HG02763 (cell line): ENCODE data around the gene WDR90.
"Not testable (repeated sequence)": the region's sequence is repeated elsewhere in the genome, so short reads cannot be mapped to it uniquely, and the experiment has no call there.

Experiments
- ATAC-seq: cut with Tn5 transposase; IDR thresholded peaks from one replicate; pipeline ENCODE4 v1.9.1; 2021; ENCODE audit warnings: mild to moderate bottlenecking, moderate library complexity; ENCODE audit not compliant: unreplicated experiment

The WDR90 gene

DNA sequence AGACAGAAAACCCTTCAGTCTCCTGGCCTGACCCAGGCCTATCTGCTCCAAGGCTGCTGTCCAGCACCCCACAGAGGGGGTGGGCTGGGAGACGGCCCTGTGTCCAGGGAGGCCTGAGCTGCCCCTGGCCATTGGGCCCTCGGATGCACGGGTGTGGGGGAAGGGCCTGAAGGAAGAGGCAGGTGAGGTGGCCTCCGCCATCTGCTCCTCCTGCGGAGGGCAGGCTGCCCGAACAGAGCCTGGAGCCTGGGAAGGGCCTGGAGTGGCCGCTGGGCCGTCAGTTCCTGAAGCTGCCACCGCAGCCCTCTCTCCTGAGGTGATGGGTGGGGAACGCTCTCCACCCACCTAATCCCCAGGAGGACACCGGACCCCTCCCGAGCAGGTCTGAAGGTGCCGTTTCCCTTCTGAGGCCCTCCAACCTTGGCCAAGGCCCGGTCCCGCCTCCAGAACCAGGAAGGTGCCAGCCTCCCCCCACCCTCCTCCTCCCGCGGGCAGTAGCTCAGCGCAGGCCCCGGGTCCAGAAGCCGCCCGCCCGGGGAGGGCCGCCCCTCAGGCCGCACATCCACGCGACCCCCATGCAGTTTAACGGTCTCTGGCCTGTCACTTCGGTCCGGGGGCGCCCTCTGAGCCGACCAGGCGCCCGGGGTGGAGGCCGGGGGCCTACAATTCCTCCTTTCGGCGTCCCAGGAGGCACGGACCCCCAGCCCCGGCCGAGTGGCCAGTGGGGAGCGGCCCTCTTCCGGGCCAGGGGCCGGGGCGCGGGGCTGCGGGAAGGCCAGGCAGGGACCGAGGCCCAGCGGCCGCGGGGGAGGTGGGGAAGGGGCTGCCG lies 55.6 kb downstream of the WDR90 start:
- no peak for ATAC-seq

DNA sequence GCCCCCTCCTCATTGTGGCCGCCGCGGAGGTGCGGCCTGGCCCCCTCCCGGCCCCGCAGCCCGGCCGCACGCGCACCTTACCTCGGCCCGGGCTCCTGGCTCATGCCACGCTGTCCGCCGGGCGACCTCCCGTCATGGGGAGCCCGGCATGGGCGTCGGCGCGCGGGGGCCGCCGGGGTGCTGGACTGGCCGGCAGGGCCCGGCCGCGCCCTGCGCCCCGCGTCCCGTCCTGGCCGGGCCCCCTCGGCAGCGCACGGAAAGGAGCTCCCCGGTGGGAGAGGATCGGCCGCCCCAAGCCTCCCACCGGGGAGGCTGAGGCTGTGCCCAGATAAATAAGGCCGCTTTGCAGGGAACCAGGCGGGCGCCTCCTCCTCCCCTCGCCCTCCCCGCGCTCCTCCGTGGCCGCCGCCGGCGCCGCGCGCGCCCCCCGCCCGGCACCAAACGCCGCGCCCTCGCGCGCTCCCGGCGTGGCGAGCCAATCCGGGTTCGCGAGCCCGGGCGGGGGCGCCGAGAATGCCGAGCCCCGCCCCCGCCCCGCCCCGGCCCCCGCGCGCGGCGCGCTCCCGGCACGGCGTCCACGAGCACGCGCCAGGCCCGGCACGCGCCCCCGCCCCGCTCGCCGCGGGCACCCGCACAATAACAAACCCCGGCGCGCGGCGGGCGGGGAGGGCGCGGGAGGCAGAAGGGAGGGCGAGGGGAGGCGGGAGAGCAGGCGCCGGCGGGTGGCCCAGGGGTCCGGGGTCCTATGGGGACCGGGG lies 56.4 kb downstream of the WDR90 start, which contains the start of gene FBXL16:
Gene FBXL16 (minus strand): TSS at position 371 of the 758 bp plus-strand sequence. CDS start 8,396 bp downstream, outside the sequence.
- ATAC-seq: no peak

DNA sequence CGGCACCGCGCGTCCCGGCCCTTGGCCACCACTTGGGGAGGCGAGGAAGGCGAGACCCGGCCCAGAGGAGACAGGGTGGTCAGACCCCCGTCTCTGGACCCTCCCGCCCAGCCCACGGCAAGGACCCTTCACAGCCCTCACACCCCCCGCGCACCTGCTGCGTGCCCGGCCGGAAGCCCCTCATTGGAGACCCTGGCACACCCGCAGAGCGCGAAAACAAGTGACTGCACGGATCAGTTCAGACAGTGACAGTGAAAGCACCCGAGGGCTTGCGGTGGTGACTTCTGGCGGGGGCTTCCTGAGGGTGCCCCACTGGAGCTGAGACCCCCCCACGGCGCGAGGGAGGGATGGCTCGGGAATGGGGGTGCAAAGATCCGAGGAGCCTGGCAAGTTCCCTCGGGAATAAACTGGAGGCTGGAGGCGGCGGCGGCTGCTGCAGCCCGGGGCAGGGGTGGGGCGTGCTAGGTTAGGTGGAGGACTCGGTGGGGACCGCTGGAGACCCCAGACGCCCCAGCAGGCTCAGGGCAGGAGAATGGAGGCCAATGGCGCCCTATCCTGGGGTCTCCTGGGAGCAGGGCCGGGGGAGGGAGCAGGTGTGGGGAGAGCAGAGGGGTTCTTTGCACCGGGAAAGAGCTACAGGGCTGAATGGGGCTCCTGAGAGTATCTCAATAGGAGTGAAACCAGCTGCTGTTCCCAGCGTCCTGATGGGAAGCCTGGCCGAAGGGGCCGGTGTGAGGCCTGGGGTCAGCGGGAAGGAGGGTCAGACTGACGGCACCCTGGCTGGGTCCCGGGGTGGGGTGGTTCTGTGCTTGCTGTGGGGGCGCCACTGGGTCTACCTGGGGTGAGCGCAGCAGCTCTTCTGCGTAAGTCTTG lies 57.3 kb downstream of the WDR90 start:
- ATAC-seq: no peak

DNA sequence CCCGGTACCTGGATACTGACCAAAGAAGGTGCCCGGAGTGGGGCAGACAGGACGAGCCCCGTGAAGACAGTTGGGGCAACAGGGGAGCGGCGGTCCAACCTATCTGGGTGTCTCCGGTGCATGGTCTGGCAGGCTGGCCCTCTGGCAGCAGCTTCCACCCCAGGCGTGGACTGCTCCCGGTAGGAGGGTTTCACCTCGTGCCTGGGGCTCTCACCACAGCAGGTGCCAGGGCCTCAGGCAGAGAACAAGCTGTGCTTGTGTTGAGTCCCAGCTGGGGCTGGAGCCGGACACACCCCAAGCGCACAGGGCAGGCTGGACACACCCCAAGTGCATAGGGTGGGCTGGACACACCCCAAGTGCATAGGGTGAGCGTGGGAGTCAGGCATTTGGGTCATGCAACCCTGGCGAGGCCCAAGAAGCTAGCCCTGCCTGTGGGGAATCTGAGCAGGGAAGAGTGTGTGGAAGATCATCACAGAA lies 57.9 kb downstream of the WDR90 start:
- no peak for ATAC-seq

DNA sequence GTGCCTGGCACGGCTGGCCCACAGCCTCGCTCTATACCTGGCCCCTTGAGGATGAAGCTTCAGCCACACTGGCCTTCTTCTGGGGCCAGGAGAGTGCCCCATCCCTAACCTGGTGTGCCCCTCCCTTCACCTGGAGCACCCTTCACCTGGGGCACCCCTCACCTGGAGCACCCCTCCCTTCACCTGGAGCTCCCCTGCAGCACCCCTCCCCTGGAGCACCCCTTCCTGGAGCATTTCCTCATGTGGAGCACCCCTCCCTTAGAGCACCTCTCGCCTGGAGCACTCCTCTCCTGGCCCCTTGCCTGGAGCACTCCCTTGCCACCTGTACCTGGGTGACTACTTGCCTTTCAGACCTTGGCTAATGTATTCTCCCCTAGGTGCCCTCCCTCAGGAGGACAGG lies 58.9 kb downstream of the WDR90 start:
- ATAC-seq: no peak

DNA sequence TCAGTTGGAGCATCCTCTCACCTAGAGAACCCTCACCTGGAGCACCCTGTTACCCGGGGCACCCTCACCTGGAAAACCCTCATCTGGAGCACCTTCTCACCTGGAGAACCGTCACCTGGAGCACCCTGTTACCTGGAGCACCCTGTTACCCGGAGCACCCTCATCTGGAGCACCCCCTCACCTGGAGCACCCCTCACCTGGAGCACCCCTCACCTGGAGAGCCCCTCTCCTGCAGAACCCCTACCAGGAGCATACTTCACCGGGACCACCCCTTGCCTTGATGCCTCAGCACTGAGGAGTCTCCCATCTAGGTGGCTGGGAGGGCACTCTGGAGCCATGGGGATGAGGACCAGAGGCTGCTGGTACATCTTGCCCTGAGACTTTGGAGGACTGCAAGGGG lies 59.8 kb downstream of the WDR90 start:
- ATAC-seq: no peak

DNA sequence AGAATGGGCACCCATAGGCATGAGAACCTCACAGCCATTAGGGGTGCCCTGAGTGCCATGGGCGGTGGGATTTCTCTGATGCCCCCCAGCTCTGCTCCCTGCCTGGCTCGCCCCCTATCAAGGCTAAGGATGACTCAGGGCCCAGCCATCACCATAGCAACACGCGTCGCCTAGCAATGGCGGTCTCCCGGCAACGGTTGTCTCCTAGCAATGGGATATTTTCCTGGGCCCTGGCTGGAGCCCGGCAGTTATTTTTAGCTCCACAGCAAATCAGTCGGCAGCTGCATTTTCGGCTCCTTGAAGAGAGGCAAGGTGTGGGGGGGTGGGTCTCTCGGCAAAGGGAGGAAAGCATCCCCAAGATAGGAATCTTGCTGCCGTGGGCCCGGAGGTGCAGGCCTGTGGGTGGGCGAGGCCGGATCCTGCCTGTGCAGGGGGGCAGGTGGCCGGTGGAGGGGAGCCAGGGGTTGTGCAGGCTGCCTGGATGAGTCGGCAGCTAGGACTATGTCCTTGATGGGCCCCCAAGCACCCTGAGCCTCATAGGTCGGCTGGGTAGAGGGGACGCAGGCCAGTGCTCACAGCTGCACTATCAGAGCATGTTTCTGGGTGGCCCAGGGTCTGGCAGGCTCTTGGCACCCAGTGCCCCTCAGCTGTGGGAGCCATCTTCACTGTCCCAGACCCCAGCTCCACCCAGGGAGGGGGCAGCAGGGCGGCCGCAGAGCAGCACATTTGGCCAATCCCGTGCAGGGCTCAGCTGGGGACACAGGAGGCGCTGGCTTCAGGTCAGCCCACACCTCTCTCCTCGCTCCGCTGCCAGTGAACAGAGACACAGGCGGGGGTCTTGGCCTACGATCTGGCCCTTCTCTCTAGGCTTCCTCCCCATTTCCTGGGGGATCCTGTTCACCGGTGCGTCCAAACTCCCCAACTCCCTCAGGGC lies 60.7 kb downstream of the WDR90 start:
- no peak for ATAC-seq

DNA sequence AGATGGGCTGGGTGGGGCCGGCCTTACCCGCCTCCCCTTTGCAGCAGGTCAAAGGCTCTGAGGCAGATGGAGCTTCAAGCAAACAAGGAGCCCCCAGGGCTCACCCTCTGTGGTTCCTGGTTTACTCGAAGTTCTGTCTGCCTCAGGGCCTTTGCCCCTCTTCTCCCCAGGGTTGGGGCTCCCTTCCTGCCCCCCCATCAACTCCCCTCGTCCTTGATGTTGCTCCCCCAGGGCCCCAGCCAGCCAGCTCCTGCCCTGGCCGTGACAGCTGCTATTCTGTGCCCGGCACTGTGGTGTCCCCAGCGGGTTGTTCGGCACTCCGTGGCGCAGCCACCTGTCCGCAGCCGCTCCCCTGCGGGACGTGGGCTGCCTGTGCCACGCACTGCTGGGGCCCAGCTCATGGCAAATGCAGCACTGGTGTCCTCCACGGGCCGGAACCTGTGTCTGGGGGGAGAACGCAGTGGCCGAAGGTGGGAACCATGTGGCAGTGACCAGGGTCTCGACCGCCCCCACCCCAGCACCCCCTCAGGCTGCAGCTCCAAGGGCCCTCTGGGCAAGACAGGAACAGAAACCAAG lies 61.4 kb downstream of the WDR90 start:
- ATAC-seq: no peak

DNA sequence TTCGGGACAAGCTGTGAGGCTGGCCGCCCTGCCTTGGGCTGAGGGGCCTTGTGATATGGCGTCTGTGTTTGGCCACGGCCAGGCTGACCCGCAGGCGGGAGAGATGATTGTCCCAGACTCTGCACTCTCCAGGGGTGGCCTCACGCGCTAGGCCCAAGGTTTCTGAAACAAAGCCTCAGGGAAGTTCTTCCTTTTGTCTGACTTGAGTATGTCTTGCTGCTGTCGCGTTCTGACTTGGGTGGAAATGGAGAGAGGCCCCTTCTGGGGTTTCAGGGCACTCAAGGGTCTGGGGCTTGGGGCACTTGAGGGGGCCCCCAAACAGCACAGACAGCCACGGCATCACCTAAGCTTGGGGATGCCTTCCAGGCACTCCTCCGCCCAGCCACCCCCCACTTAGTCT lies 61.9 kb downstream of the WDR90 start:
- ATAC-seq: no peak

DNA sequence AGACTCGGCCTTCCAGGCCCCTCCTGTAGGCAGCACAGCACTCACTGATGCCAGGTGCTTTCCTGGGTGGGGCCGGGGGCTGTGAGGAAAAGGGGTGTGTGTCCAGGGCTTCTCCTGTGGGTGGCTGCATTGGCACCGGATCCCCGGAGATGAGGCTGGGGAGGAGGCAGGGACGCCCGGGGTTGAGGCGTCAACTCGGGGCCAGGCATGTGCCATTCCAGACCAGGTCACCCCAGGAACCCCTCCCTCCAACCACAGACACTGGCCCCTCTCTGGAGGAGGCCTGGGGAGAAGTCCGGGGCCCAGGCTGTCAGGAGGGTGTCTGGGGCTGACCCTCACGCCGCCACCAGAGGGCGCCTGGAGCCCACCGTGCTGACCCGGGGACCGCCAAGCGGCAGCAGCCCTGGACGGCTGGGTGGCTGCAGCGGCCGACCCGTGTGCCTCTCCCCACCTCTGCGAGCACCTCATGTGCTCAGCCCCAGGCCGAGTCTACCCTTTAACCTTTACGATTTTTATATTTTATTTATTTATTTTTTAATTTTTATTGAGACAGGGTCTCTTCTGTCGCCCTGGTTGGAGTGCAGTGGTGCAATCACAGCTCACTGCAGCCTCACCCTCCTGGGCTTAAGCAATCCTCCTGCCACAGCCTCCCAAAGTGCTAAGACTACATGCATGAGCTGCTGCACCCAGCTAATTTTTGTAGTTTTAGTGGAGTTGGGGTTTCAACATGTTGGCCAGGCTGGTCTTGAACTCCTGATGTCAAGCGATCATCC lies 62.6 kb downstream of the WDR90 start:
- ATAC-seq: no peak

DNA sequence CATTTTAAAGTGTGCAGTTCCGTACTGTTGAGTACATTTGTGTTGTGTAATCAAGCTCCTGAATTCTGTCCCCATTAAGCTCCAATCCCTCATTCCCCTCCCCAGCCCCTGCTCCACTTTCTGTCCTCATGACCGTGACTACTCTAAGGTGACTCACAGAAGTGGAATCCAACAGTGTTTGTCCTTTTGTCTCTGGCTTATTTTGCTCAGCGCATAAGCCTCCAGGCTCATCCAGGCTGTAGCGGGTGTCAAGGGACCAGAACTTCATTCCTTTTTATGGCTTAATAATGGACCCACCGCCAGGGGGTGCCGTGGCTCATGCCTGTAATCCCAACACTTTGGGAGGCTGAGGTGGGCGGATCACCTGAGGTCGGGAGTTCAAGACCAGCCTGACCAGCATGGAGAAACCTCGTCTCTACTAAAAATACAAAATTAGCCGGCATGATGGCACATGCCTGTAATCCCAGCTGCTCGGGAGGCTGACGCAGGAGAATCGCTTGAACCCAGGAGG lies 63.6 kb downstream of the WDR90 start:
- ATAC-seq: not testable (repeated sequence)

DNA sequence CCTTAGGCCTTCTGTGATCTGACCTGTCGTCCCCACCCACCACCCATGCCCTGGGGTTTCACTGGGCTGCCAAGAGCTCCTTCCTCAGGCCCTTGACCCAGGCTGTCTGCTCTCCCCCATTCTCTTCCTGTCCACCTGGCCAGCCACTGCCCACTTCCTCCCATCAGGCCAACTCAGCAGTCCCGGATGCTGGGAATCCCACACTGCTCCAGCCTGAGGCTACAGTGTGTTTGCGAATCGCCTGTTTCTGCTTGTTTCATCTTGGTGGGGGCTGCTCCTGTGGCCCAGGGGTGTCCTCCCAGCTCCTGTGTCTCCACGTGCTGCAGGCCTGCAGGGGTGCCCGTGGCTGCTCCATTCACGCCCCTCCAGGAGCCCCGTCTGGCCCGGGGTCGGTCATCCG lies 64.9 kb downstream of the WDR90 start:
- no peak for ATAC-seq

DNA sequence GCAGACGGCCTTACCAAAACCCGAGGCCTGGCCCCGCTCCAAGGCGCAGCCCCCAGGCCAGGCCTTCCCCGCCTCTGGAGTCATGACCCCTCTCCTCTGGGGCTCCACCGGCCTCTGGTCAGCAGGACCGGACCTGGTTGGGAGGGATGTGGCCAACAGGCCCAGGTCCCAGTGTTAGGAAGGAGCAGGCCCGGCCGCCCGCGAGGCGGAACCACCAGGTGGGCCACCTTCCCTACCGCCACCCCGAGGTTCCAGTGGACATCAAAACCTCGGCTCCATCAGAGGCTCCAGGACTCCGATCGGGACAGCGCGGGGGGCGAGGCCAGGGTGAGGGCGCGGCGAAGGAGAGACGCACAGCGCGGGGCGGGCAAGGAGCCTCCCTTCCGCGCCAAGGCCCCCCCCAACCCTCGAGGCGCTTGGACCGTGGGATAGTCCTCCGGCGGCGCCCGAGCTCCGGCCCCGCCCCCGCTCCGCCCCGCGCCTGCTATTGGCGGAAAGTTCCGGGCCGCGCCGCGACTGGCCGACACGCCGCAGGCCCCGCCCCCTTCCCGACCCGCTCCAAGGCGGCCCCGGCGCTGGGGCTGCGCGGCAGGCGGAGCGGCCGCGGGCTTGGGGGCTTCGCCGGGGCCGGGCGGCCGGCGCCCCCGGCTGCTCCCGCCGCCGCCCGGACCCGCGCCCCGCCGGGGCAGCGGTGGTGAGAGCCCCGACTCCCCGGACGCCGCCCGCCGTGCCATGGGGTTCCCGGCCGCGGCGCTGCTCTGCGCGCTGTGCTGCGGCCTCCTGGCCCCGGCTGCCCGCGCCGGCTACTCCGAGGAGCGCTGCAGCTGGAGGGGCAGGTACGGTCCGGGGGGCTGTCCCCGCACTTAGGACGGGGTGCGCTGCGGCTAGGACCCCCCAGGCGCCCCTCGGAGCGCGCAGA lies 65.7 kb downstream of the WDR90 start, which contains the start of gene METRN:
Gene METRN (plus strand): TSS at position 561 of the 919 bp plus-strand sequence. CDS start 172 bp downstream, at position 733.
- peak; percentile 68 for ATAC-seq

DNA sequence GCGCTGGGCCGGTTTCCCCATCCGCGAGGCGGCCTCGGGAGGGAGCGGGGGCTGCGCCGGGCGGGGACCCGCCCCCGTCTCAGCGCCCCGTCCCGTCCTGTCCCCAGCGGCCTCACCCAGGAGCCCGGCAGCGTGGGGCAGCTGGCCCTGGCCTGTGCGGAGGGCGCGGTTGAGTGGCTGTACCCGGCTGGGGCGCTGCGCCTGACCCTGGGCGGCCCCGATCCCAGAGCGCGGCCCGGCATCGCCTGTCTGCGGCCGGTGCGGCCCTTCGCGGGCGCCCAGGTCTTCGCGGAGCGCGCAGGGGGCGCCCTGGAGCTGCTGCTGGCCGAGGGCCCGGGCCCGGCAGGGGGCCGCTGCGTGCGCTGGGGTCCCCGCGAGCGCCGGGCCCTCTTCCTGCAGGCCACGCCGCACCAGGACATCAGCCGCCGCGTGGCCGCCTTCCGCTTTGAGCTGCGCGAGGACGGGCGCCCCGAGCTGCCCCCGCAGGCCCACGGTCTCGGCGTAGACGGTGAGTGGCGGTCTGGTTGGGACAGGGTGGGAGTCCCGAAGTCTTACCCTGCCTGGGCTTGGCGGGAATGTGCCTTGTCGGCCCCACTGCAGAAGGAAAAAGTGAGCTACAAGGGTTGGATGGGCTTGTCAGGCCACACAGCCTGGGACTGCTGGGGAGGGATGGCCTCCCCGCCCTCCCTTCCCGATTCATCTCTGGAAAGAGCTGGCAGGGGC lies 66.5 kb downstream of the WDR90 start:
- ATAC-seq: peak; percentile 11

DNA sequence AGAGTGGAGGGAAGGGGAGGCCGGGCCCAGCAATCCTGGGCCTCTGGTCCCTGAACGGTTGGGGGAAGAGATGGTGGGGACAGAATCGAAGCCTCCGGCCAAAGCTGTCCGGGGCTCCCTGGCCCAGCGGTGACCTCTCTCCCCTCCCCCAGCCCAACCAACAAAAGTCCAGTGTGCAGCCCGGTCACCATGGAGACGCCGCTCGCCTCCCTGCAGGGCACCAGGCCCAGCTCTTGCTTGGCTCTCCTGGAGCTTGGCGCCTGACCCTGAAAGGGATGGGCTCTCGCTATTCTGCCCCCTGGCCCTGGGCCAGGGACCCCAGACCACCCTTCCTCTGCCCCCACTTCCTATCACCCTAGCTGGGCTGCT lies 67.0 kb downstream of the WDR90 start:
- no peak for ATAC-seq

DNA sequence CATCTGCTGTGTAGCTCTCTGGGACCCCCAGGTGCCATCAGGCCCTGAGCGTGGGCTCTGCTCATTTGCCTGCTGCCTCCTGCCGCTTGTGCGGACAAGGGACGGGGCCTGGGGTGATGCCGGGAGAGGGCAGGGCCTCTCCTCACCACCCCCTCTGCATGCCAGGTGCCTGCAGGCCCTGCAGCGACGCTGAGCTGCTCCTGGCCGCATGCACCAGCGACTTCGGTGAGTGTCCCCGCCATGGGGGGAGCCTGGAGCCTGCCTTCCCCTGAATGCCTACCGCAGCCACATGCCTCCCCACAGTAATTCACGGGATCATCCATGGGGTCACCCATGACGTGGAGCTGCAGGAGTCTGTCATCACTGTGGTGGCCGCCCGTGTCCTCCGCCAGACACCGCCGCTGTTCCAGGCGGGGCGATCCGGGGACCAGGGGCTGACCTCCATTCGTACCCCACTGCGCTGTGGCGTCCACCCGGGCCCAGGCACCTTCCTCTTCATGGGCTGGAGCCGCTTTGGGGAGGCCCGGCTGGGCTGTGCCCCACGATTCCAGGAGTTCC lies 67.7 kb downstream of the WDR90 start:
- no peak for ATAC-seq
